ENCODE data around the gene CFHR4. TPM values are rescaled to one million over a fixed set of nuclear protein-coding genes. Genes with fewer than 3 reads are reported as not detected.
"Not testable (repeated sequence)": the region's sequence is repeated elsewhere in the genome, so short reads cannot be mapped to it uniquely, and the experiment has no call there.

CFHR4 gene
- total RNA-seq, 2 experiments from 2014 or later, result not detected

DNA sequence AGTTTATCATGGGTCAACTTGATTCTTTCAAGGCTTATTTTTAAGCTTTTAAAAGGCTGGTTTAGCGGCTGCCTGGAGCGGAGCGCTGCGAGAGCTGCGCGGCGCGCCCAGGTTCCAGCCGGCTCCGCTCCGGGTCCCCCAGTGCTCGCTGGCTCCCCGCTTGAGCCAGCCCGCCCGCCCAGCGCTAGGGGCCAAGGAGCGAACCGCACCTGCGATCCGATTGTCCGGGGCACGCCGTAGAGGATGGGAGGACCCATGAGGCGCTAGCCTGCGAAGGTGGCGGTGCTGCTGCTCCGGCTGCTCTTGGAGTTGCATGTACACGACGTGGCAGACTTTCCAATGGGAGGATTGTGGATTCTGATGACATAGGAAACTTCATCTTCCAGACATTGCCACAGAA is 9.9 kb upstream of the CFHR4 start:
- TF ChIP-seq, protein P1, sequence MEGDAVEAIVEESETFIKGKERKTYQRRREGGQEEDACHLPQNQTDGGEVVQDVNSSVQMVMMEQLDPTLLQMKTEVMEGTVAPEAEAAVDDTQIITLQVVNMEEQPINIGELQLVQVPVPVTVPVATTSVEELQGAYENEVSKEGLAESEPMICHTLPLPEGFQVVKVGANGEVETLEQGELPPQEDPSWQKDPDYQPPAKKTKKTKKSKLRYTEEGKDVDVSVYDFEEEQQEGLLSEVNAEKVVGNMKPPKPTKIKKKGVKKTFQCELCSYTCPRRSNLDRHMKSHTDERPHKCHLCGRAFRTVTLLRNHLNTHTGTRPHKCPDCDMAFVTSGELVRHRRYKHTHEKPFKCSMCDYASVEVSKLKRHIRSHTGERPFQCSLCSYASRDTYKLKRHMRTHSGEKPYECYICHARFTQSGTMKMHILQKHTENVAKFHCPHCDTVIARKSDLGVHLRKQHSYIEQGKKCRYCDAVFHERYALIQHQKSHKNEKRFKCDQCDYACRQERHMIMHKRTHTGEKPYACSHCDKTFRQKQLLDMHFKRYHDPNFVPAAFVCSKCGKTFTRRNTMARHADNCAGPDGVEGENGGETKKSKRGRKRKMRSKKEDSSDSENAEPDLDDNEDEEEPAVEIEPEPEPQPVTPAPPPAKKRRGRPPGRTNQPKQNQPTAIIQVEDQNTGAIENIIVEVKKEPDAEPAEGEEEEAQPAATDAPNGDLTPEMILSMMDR (IDR thresholded peaks at IDR 0.05), result no peak
- Mint-ChIP-seq H3K4me3 (no peak overlapping the region), H3K9me3 (peaks cover 3% of the 10 kb centered on the region), H3K27ac (no peak overlapping the region), H3K27me3 (no peaks in the 10 kb centered on the region), H3K36me3 (ENCODE audit: low read depth) (no peaks in the 10 kb centered on the region), H3K4me1 (ENCODE audit: low read depth) (no peaks in the 10 kb centered on the region)
- ATAC-seq (no peak), DNase-seq (no peak)
- intact Hi-C loops (cut with micrococcal nuclease), result no loop called here
- CTCF ChIA-PET, result no interaction called here
- POLR2A ChIA-PET, result no interaction called here

DNA sequence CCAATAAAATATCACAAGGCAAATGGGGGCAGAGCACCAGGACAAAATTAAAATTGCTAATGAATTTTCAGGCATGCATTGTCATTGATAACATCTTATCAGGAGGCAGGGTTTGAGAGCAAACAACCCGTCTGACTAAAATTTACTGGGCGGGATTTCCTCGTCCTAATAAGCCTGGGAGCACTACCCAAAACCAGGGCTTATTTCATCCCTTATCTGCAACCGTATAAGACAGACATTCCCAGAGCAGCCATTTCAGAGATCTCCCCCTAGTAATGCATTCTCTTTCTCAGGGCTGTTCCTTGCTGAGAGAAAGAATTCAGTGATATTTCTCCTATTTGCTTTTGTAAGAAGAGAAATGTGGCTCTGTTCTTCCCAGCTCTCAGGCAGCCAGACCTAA is 1.3 kb upstream of the CFHR4 start:
- DNase-seq; POLR2A ChIA-PET; H3K4me3 Mint-ChIP-seq; CTCF ChIA-PET; intact Hi-C loops (cut with micrococcal nuclease); H3K9me3 Mint-ChIP-seq; H3K4me1 Mint-ChIP-seq (ENCODE audit: low read depth); H3K27ac Mint-ChIP-seq; H3K36me3 Mint-ChIP-seq (ENCODE audit: low read depth); ATAC-seq; H3K27me3 Mint-ChIP-seq: not testable (repeated sequence)

DNA sequence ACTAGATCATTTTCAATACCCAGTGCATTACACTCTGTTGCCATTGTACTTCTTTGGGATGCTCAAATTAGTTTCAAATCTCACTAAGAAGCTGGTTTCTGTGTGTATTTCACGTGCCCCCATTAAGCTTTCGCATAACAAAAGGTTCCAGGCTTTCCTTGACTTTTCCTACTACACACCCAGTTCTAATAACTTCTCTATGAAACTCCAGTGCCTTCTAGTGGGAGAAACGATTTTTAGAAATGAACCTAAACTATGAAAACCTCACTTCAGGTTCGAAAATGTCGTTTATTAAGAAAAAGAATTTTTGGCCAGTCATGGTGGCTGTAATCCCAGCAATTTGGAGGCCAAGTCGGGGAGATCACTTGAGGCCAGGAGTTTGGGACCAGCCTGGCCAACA is 2.8 kb downstream of the CFHR4 start:
- CTCF ChIA-PET, result no interaction called here
- Mint-ChIP-seq H3K36me3 (ENCODE audit: low read depth) (no peaks in the 10 kb centered on the region), H3K27ac (no peak overlapping the region), H3K9me3 (peaks cover 4% of the 10 kb centered on the region), H3K4me3 (no peak overlapping the region), H3K4me1 (ENCODE audit: low read depth) (no peaks in the 10 kb centered on the region), H3K27me3 (no peaks in the 10 kb centered on the region)
- TF ChIP-seq, protein P1 (IDR thresholded peaks at IDR 0.05), result no peak
- DNase-seq, result no peak
- ATAC-seq, result no peak
- intact Hi-C loops (cut with micrococcal nuclease), result no loop called here
- POLR2A ChIA-PET, result no interaction called here

DNA sequence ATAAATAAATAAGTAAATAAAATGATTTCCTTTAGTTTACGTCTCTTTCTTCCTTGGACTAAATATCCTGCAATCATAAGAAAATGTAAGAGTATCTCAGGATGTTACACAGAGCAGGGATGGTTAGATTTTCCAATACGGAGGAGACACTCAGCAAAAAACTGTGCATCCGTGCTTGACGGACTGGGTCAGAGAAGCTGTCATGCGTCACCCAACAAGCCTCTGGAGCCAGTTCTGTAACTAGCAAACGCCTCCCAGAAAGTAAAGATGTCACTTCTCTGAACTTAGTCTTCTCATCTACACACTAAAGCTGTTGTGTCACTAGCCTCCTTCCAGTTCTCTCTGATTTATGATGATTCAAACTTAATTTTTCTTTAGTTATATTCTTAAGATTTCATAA is 3.4 kb downstream of the CFHR4 start:
- DNase-seq (no peak), ATAC-seq (no peak)
- intact Hi-C loops (cut with micrococcal nuclease), result no loop called here
- H3K4me1 Mint-ChIP-seq (ENCODE audit: low read depth), result no peaks in the 10 kb centered on the region
- TF ChIP-seq, protein P1 (IDR thresholded peaks at IDR 0.05), result no peak
- no peaks in the 10 kb centered on the region for H3K27me3 Mint-ChIP-seq
- no peak overlapping the region for H3K4me3 Mint-ChIP-seq
- no peak overlapping the region for H3K27ac Mint-ChIP-seq
- POLR2A ChIA-PET, result no interaction called here
- no peaks in the 10 kb centered on the region for H3K36me3 Mint-ChIP-seq (ENCODE audit: low read depth)
- H3K9me3 Mint-ChIP-seq, result peaks cover 3% of the 10 kb centered on the region
- CTCF ChIA-PET, result no interaction called here

DNA sequence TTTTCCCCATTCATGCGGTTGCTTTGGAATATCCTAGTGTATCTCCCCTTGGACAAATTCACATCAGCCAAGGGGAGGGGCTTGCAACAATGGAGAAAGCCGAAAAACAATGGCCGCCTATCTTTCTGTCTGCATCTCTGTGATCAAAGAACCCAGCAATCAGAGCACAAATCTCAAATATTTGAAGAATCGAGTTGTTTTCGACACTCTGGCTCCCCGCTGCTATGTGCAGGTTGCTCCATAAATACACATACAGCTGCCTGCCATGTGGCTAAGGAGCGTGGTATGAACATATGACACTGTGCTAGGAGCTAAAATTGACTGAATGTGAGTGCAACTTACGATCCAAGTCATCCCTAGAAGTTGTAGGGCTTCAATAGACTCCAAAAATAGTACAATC is 8.5 kb downstream of the CFHR4 start:
- Mint-ChIP-seq H3K27ac (no peak overlapping the region), H3K9me3 (no peaks in the 10 kb centered on the region), H3K4me1 (ENCODE audit: low read depth) (no peaks in the 10 kb centered on the region), H3K36me3 (ENCODE audit: low read depth) (no peaks in the 10 kb centered on the region), H3K27me3 (peaks cover 15% of the 10 kb centered on the region), H3K4me3 (no peak overlapping the region)
- TF ChIP-seq, protein P1 (IDR thresholded peaks at IDR 0.05), result no peak
- ChIA-PET CTCF (no interaction called here), POLR2A (no interaction called here)
- ATAC-seq (no peak), DNase-seq (no peak)
- intact Hi-C loops (cut with micrococcal nuclease), result no loop called here

DNA sequence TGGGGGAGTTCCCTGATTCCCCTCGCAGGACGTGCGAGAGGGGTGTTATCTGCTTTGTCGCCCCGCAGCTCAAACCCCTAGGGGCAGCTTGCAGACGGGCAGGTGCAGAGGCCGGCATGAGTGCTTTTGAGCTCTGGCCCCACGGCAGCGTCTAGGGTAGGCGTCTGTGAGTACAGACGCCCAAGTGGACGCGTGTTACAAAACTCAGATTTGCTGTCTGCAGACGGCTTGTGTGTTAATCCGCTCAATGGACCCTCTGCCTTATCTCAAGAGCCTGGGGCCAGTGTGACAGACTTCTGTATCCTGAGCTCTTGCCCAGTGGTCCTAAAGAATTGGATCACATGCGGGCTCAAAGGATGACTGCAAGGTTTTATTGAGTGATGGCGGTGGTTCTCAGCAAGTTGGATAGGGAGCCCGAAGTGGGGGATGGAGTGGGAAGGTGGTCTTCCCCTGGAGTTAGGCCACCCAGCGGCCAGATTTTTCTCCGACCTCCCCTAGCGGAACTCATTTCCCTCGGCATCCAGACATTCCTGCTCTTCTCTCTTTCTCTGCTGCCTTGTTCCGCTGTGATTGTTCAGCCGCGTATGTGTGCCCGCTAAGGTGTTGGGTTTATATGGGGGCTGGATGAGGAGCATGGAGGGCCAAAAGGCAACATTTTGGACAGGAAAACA is 9.4 kb downstream of the CFHR4 start:
- intact Hi-C loops (cut with micrococcal nuclease), result no loop called here
- H3K4me1 Mint-ChIP-seq (ENCODE audit: low read depth), result no peaks in the 10 kb centered on the region
- peaks cover 15% of the 10 kb centered on the region for H3K27me3 Mint-ChIP-seq
- POLR2A ChIA-PET, result no interaction called here
- H3K4me3 Mint-ChIP-seq, result no peak overlapping the region
- H3K9me3 Mint-ChIP-seq, result no peaks in the 10 kb centered on the region
- no peaks in the 10 kb centered on the region for H3K36me3 Mint-ChIP-seq (ENCODE audit: low read depth)
- DNase-seq (no peak), ATAC-seq (no peak)
- no peak overlapping the region for H3K27ac Mint-ChIP-seq
- TF ChIP-seq, protein P1 (IDR thresholded peaks at IDR 0.05), result no peak
- CTCF ChIA-PET, result no interaction called here
